ENCODE data around the gene SRPX2. TPM values are rescaled to one million over a fixed set of nuclear protein-coding genes. Genes with fewer than 3 reads are reported as not detected.

SRPX2 gene
- total and polyA plus RNA-seq, 2 of the 13 experiments (the other 11 are each of a cell fraction or from before 2014, with no cell fraction given): 1.5 to 6.7 TPM

- in situ Hi-C loops (cut with HindIII; ENCODE audit: extremely low pct_ligation_motif_present, low pct_unique_long_range_greater_than_20kb): no loop called here
- CTCF ChIA-PET (ENCODE audit: low intra/inter-chr PET ratio, low total read pairs): no interaction called here
- no TSS peak for BruUV-seq (replicated peaks)
- Histone ChIP-seq H3K4me1 (ENCODE audit: insufficient read depth, low read length) (no peaks in the 10 kb centered on the region), H3K4me3 (replicated peaks in 1 of 3; ENCODE audit: insufficient read depth in 1 of 3, low read depth in 2 of 3, low read length in 3 of 3) (no peak overlapping the region), H2AFZ (ENCODE audit: low read length) (no peak overlapping the region), H3K4me2 (ENCODE audit: low read depth, low read length) (no peak overlapping the region), H3K9me3 (ENCODE audit: low read length) (no peaks in the 10 kb centered on the region), H4K20me1 (ENCODE audit: insufficient read depth, low read length) (no peaks in the 10 kb centered on the region), H3K27me3 (ENCODE audit: control insufficient read depth in 1 of 2, insufficient read depth in 2 of 2, low read length in 2 of 2) (no peaks in the 10 kb centered on the region), H3K79me2 (ENCODE audit: insufficient read depth, low read length) (no peaks in the 10 kb centered on the region), H3K27ac (ENCODE audit: extremely low read length, insufficient read depth, low read length) (no peak overlapping the region), H3K36me3 (replicated peaks in 1 of 2; ENCODE audit: control insufficient read depth in 1 of 2, insufficient read depth in 2 of 2, low read length in 2 of 2) (no peaks in the 10 kb centered on the region), H3K9ac (ENCODE audit: insufficient read depth, low read depth, low read length) (no peak overlapping the region)
- DNase-seq (ENCODE audit: low spot score) (no peak), ATAC-seq (no peak), FAIRE-seq (no peak)
- intact Hi-C loops (cut with micrococcal nuclease; ENCODE audit: unreplicated experiment): no loop called here
- POLR2A ChIA-PET: no interaction called here
- no peak for TF ChIP-seq ZNF883 (CRISPR knock-in tag; IDR thresholded peaks at IDR 0.05; ENCODE audit: not compliant biosample characterization)
- TF ChIP-seq ZBTB33 (CRISPR knock-in tag; IDR thresholded peaks at IDR 0.05): no peak
- TF ChIP-seq MAFK (conservative IDR thresholded peaks at IDR 0.05 in 1 of 2, IDR thresholded peaks at IDR 0.05 in 1 of 2; ENCODE audit: low read length in 2 of 2): peak; percentile 49 to 85
- no peak for TF ChIP-seq ZNF230 (CRISPR knock-in tag; IDR thresholded peaks at IDR 0.05)
- peak; percentile 75 for TF ChIP-seq MAFF (IDR thresholded peaks at IDR 0.05; ENCODE audit: low read depth, low read length)
Observed at GRCh38 chrX:100600340-100600739, 43.7 kb upstream of the SRPX2 start.

GRCh38 chrX:100600758-100601157, 43.2 kb upstream of the SRPX2 start:
- in situ Hi-C loops (cut with HindIII; ENCODE audit: extremely low pct_ligation_motif_present, low pct_unique_long_range_greater_than_20kb): no loop called here
- Histone ChIP-seq H4K20me1 (ENCODE audit: insufficient read depth, low read length) (no peaks in the 10 kb centered on the region), H3K4me1 (ENCODE audit: insufficient read depth, low read length) (no peaks in the 10 kb centered on the region), H3K36me3 (replicated peaks in 1 of 2; ENCODE audit: control insufficient read depth in 1 of 2, insufficient read depth in 2 of 2, low read length in 2 of 2) (no peaks in the 10 kb centered on the region), H3K9me3 (ENCODE audit: low read length) (no peaks in the 10 kb centered on the region), H2AFZ (ENCODE audit: low read length) (no peak overlapping the region), H3K27ac (ENCODE audit: extremely low read length, insufficient read depth, low read length) (no peak overlapping the region), H3K4me3 (replicated peaks in 1 of 3; ENCODE audit: insufficient read depth in 1 of 3, low read depth in 2 of 3, low read length in 3 of 3) (no peak overlapping the region), H3K79me2 (ENCODE audit: insufficient read depth, low read length) (no peaks in the 10 kb centered on the region), H3K27me3 (ENCODE audit: control insufficient read depth in 1 of 2, insufficient read depth in 2 of 2, low read length in 2 of 2) (no peaks in the 10 kb centered on the region), H3K9ac (ENCODE audit: insufficient read depth, low read depth, low read length) (no peak overlapping the region), H3K4me2 (ENCODE audit: low read depth, low read length) (no peak overlapping the region)
- no peak for TF ChIP-seq SAFB2 (CRISPR knock-in tag; IDR thresholded peaks at IDR 0.05; ENCODE audit: borderline replicate concordance, low read depth)
- TF ChIP-seq PREB (CRISPR knock-in tag; IDR thresholded peaks at IDR 0.05): no peak
- no peak for TF ChIP-seq GFI1 (CRISPR knock-in tag; IDR thresholded peaks at IDR 0.05; ENCODE audit: borderline replicate concordance)
- no peak for TF ChIP-seq MAFK (conservative IDR thresholded peaks at IDR 0.05 in 1 of 2, IDR thresholded peaks at IDR 0.05 in 1 of 2; ENCODE audit: low read length in 2 of 2)
- no peak for TF ChIP-seq ERF (CRISPR knock-in tag; IDR thresholded peaks at IDR 0.05)
- ATAC-seq: no peak
- no peak for FAIRE-seq
- ChIA-PET CTCF (ENCODE audit: low intra/inter-chr PET ratio, low total read pairs) (no interaction called here), POLR2A (no interaction called here)
- BruUV-seq (replicated peaks): no TSS peak
- 33% methylated on average over 1 of the region's 1 CpG for WGBS (ENCODE audit: low lambda C conversion rate)
- no peak for DNase-seq (ENCODE audit: low spot score)
- intact Hi-C loops (cut with micrococcal nuclease; ENCODE audit: unreplicated experiment): no loop called here
